HepG2 (cell line): ENCODE results near the gene CNTNAP1. TPM values are rescaled to one million over a fixed set of nuclear protein-coding genes. Genes with fewer than 3 reads are reported as not detected.

ENCODE experiments used
- ATAC-seq: fragments of 200-7000 bp; cut with Tn5 transposase; 3 replicates; pipeline ENCODE4 v1.9.1; 2020; ENCODE audit warnings: mild to moderate bottlenecking, moderate library complexity
- BruUV-seq: library from RNA; stranded (reverse); fragments of 400-500 nt; replicated peaks from 2 replicates; lab custom pipeline; 2021; lab: Mats Ljungman, UMichigan
- CTCF ChIA-PET: fragments of 300-600 bp; formaldehyde crosslinking; extraction: SDS; loops from one replicate; lab custom pipeline; 2021; ENCODE audit warnings: low total read pairs, inconsistent platforms, low intra/inter-chr PET ratio; lab: Yijun Ruan, JAX
- POLR2A ChIA-PET: fragments of 350-600 bp; sonication (Branson Sonifier 250); formaldehyde crosslinking; loops from one replicate; lab custom pipeline; 2020; ENCODE audit warnings: antibody characterized with exemption, inconsistent platforms; lab: Yijun Ruan, JAX
- DNase-seq: peaks from one replicate; pipeline ENCODE4 v3.0.0-alpha.2; 2015; ENCODE audit warnings: low spot score
- FAIRE-seq: peaks from 3 replicates; lab custom pipeline; 2011; peaks lifted over from hg19 to GRCh38; lab: Jason Lieb, UNC
- H2AFZ ChIP-seq: one replicate; pipeline ENCODE4 v1.6.1; 2011; ENCODE audit warnings: low read length, inconsistent platforms
- H3K27ac ChIP-seq: fragments of 300-600 bp; 3 replicates; pipeline ENCODE4 v1.8.0; 2011; ENCODE audit warnings: mixed run types, mild to moderate bottlenecking, mixed read lengths, low read length, inconsistent platforms; ENCODE audit not compliant: insufficient read depth; ENCODE audit errors: extremely low read length
- H3K27me3 ChIP-seq, 2 experiments: fragments of 200-600 bp in 1 of 2; 2 replicates in 1 of 2; 3 replicates in 1 of 2; pipeline versions ENCODE4 v1.6.0 to v1.8.0; 2011; ENCODE audit warnings: low read length in 2 of 2, mild to moderate bottlenecking in 2 of 2, moderate library complexity in 2 of 2, inconsistent platforms in 1 of 2; ENCODE audit not compliant: insufficient read depth in 2 of 2, control insufficient read depth in 1 of 2
- H3K36me3 ChIP-seq, 2 experiments: fragments of 200-600 bp in 1 of 2; replicated peaks in 1 of 2; 2 replicates in 1 of 2; 3 replicates in 1 of 2; pipeline versions ENCODE4 v1.5.1 to v1.8.0; 2011; ENCODE audit warnings: low read length in 2 of 2, inconsistent platforms in 1 of 2; ENCODE audit not compliant: insufficient read depth in 2 of 2, control insufficient read depth in 1 of 2
- H3K4me1 ChIP-seq: 2 replicates; pipeline ENCODE4 v1.5.1; 2012; ENCODE audit warnings: low read length, inconsistent platforms; ENCODE audit not compliant: insufficient read depth
- H3K4me2 ChIP-seq: 2 replicates; pipeline ENCODE4 v1.6.0; 2011; ENCODE audit warnings: low read depth, low read length, inconsistent platforms
- H3K4me3 ChIP-seq, 3 experiments: fragments of 200-600 bp in 1 of 3; sonication (generic), shearing (Covaris generic) in 1 of 3; replicated peaks in 1 of 3; 2 replicates each; pipeline ENCODE4 v1.5.1; 2011 to 2016; ENCODE audit warnings: low read length in 3 of 3, inconsistent platforms in 2 of 3, low read depth in 2 of 3, mild to moderate bottlenecking in 2 of 3, control low read depth in 1 of 3, mixed read lengths in 1 of 3; ENCODE audit not compliant: insufficient read depth in 1 of 3
- H3K79me2 ChIP-seq: one replicate; pipeline ENCODE4 v1.6.1; 2011; ENCODE audit warnings: low read length, inconsistent platforms; ENCODE audit not compliant: insufficient read depth
- H3K9ac ChIP-seq: 2 replicates; pipeline ENCODE4 v1.6.0; 2011; ENCODE audit warnings: mild to moderate bottlenecking, low read depth, low read length, inconsistent platforms; ENCODE audit not compliant: insufficient read depth
- H3K9me3 ChIP-seq: 2 replicates; pipeline ENCODE4 v1.5.1; 2012; ENCODE audit warnings: mild to moderate bottlenecking, low read length
- H4K20me1 ChIP-seq: 2 replicates; pipeline ENCODE4 v1.6.0; 2011; ENCODE audit warnings: inconsistent platforms, mild to moderate bottlenecking, low read length, moderate library complexity; ENCODE audit not compliant: insufficient read depth
- AGO2 ChIP-seq: fragments of 200-400 bp; formaldehyde crosslinking; optimal IDR thresholded peaks from 2 replicates; pipeline ENCODE3; 2017; ENCODE audit warnings: mild to moderate bottlenecking, low read depth, low read length, moderate library complexity
- CEBPG ChIP-seq: IDR thresholded peaks from 2 replicates; pipeline ENCODE4 v1.6.1; 2016
- HNRNPK ChIP-seq: fragments of 200-400 bp; formaldehyde crosslinking; IDR thresholded peaks from 2 replicates; pipeline ENCODE4 v1.6.1; 2018; ENCODE audit warnings: low read length, low read depth, moderate library complexity, mild to moderate bottlenecking; ENCODE audit not compliant: poor library complexity, severe bottlenecking
- IRF9 ChIP-seq: sonication (generic); formaldehyde crosslinking; IDR thresholded peaks from 2 replicates; pipeline ENCODE4 v1.8.0; 2022; ENCODE audit warnings: missing genetic modification reagents, mild to moderate bottlenecking, borderline replicate concordance
- KLF11 ChIP-seq: IDR thresholded peaks from 2 replicates; pipeline ENCODE4 v1.6.1; 2016; ENCODE audit warnings: missing compliant biosample characterization
- MLX ChIP-seq: IDR thresholded peaks from 2 replicates; pipeline ENCODE4 v1.6.1; 2016
- NR0B2 ChIP-seq: sonication (generic); formaldehyde crosslinking; IDR thresholded peaks from 2 replicates; pipeline ENCODE4 v1.4.0; 2020; ENCODE audit warnings: mild to moderate bottlenecking, missing genetic modification reagents
- RARG ChIP-seq: sonication (generic); formaldehyde crosslinking; IDR thresholded peaks from 2 replicates; pipeline ENCODE4 v1.4.0; 2020; ENCODE audit warnings: low read depth, mild to moderate bottlenecking, missing genetic modification reagents
- ZHX2 ChIP-seq, 2 experiments: sonication (generic) in 1 of 2; formaldehyde crosslinking in 1 of 2; IDR thresholded peaks; 2 replicates each; pipeline versions ENCODE4 v1.6.1 to v1.9.0; 2014 to 2022; ENCODE audit warnings: antibody characterized with exemption in 1 of 2, borderline replicate concordance in 1 of 2, inconsistent platforms in 1 of 2, low read depth in 1 of 2, missing genetic modification reagents in 1 of 2
- ZNF44 ChIP-seq: sonication (generic); formaldehyde crosslinking; IDR thresholded peaks from 2 replicates; pipeline ENCODE4 v1.5.1; 2020; ENCODE audit warnings: mild to moderate bottlenecking, missing genetic modification reagents
- ZNF543 ChIP-seq: sonication (generic); formaldehyde crosslinking; IDR thresholded peaks from 2 replicates; pipeline ENCODE4 v1.4.0; 2020; ENCODE audit warnings: mild to moderate bottlenecking, missing genetic modification reagents
- ZNF563 ChIP-seq: sonication (generic); formaldehyde crosslinking; IDR thresholded peaks from 2 replicates; pipeline ENCODE4 v1.8.0; 2022; ENCODE audit warnings: mild to moderate bottlenecking, moderate library complexity, missing genetic modification reagents
- ZNF652 ChIP-seq: IDR thresholded peaks from 2 replicates; pipeline ENCODE4 v1.6.1; 2016; ENCODE audit warnings: low read depth, borderline replicate concordance
- ZSCAN29 ChIP-seq: sonication (generic); formaldehyde crosslinking; conservative IDR thresholded peaks from 2 replicates; pipeline ENCODE4 v1.4.0; 2020; ENCODE audit warnings: mild to moderate bottlenecking, missing genetic modification reagents
- ZSCAN31 ChIP-seq: sonication (generic); formaldehyde crosslinking; IDR thresholded peaks from 2 replicates; pipeline ENCODE4 v1.5.0; 2020; ENCODE audit warnings: low read depth, mild to moderate bottlenecking, missing genetic modification reagents
- WGBS: methylation state at CpG from one replicate; pipeline ENCODE4 v1.1.6; 2017; ENCODE audit warnings: low lambda C conversion rate; 5-methylcytosine and 5-hydroxymethylcytosine counted together
- in situ Hi-C: cut with HindIII; loops from 2 replicates; pipeline ENCODE4 v1.10.0; 2017; ENCODE audit warnings: low pct_unique_long_range_greater_than_20kb; ENCODE audit not compliant: extremely low pct_ligation_motif_present
- intact Hi-C: fragments of 100-400 bp; cut with micrococcal nuclease; formaldehyde crosslinking; loops from one replicate; pipeline ENCODE4 v1.10.0; 2022; ENCODE audit not compliant: unreplicated experiment
- polyA plus RNA-seq, 8 experiments: library from polyadenylated mRNA; depleted of rRNA in 3 of 8; stranded (reverse) in 7 of 8; unstranded in 1 of 8; fragments of >200 nt; fragmentation: Illumina TruSeq in 4 of 8; extraction: Trizol in 4 of 8; gene quantifications; 2 replicates each; pipeline versions ENCODE4 v1.2.1 to v1.2.3, GENCODE V29; 2011 to 2016; ENCODE audit warnings: low read depth in 4 of 8, missing spikeins in 1 of 8, mixed read lengths in 1 of 8; ENCODE audit not compliant: insufficient read depth in 1 of 8
- total RNA-seq, 5 experiments: library from RNA; depleted of rRNA; stranded (reverse); fragments of >200 nt; fragmentation: Illumina TruSeq; extraction: Trizol; gene quantifications; 2 replicates each; pipeline ENCODE4 v1.2.3, GENCODE V29; 2016; ENCODE audit warnings: low read depth in 1 of 5

Gene CNTNAP1
- total and polyA plus RNA-seq, 2 of the 13 experiments (the other 11 are each of a cell fraction or from before 2014, with no cell fraction given): 4.5 to 7.7 TPM

- H3K27ac ChIP-seq: no peak overlapping the region
- H3K4me1 ChIP-seq: peaks cover 36% of the 10 kb centered on the region
- H2AFZ ChIP-seq: no peak overlapping the region
- BruUV-seq: no TSS peak
- CTCF ChIA-PET: no interaction called here
- FAIRE-seq (no peak), DNase-seq (no peak), ATAC-seq (no peak)
- H3K4me2 ChIP-seq: no peak overlapping the region
- H3K79me2 ChIP-seq: peaks cover 15% of the 10 kb centered on the region
- no peaks in the 10 kb centered on the region for H3K27me3 ChIP-seq
- in situ Hi-C loops: no loop called here
- H4K20me1 ChIP-seq: no peaks in the 10 kb centered on the region; the same call in 1 of the 2 replicates
- intact Hi-C loops: no loop called here
- H3K9ac ChIP-seq: no peak overlapping the region
- WGBS: 94% methylated on average over 39 of the region's 50 CpGs
- POLR2A ChIA-PET: interaction anchor here (1.2 kb wide), 1 partner anchor 62 kb away, joined by 3 read pairs; the partner anchor contains the start of genes RETREG3 and TUBG1
- H3K4me3 ChIP-seq: no peak overlapping the region
- peaks cover 13 to 58% of the 10 kb centered on the region in 2 experiments for H3K36me3 ChIP-seq
- H3K9me3 ChIP-seq: no peaks in the 10 kb centered on the region
- TF ChIP-seq MLX (CRISPR knock-in tag) (no peak), HNRNPK (no peak), CEBPG (CRISPR knock-in tag) (no peak), ZSCAN31 (CRISPR knock-in tag) (no peak), KLF11 (CRISPR knock-in tag) (no peak), ZNF44 (CRISPR knock-in tag) (no peak), ZHX2 (IDR thresholded peaks at IDR 0.05; ENCODE audit: low read depth) (no peak), ZHX2 (CRISPR knock-in tag; IDR thresholded peaks at IDR 0.05; ENCODE audit: borderline replicate concordance) (no peak), ZNF563 (CRISPR knock-in tag) (no peak), AGO2 (peak; percentile 42), ZSCAN29 (CRISPR knock-in tag) (no peak), RARG (CRISPR knock-in tag) (no peak), NR0B2 (CRISPR knock-in tag) (no peak), ZNF652 (CRISPR knock-in tag) (no peak), IRF9 (CRISPR knock-in tag) (no peak), ZNF543 (CRISPR knock-in tag) (no peak)
Observed at GRCh38 chr17:42670789-42671657, 11.3 kb upstream of the CNTNAP1 start.
